Measurements from ENCODE around the gene CTSF. TPM values are rescaled to one million over a fixed set of nuclear protein-coding genes. Genes with fewer than 3 reads are reported as not detected.
"Not testable (repeated sequence)": the region's sequence is repeated elsewhere in the genome, so short reads cannot be mapped to it uniquely, and the experiment has no call there.

The CTSF gene
- 1 to 10 TPM; 2.7 to 3.8 TPM for total RNA-seq

GRCh38 chr11:66568124-66568916 lies at the start of gene CTSF:
Gene CTSF (minus strand): TSS chr11:66568606. CDS start chr11:66568486, 120 bp downstream.
- peaks cover 0 to 10% of the 10 kb centered on the region in 2 donors for H3K27me3 Mint-ChIP-seq
- H3K36me3 Mint-ChIP-seq, result no peaks in the 10 kb centered on the region
- peaks cover 6% of the 10 kb centered on the region in 2 donors for H3K4me1 Mint-ChIP-seq (ENCODE audit: low read depth in 2 of 2)
- DNase-seq (ENCODE audit: low spot score), result peak; percentile 86
- H3K27ac Mint-ChIP-seq, result peak within 1 kb of the TSS in 1 of 2 donors; percentile 72
- H3K9me3 Mint-ChIP-seq, result no peaks in the 10 kb centered on the region
- peak within 1 kb of the TSS; percentile 75 for H3K4me3 Mint-ChIP-seq
- peak; percentile 91 to 96 for ATAC-seq

- no peaks in the 10 kb centered on the region for H3K9me3 Mint-ChIP-seq
- peaks cover 19% of the 10 kb centered on the region for H3K36me3 Mint-ChIP-seq
- no peaks in the 10 kb centered on the region for H3K27me3 Mint-ChIP-seq
- H3K4me1 Mint-ChIP-seq (ENCODE audit: low read depth in 2 of 2), result peaks cover 42% of the 10 kb centered on the region in 2 donors
- peak overlapping the region; percentile 96 for H3K4me3 Mint-ChIP-seq
- H3K27ac Mint-ChIP-seq, result peak overlapping the region; percentile 97 to 99
- DNase-seq (ENCODE audit: low spot score) (no peak), ATAC-seq (no peak)
Observed at GRCh38 chr11:66617155-66617834, 48.9 kb upstream of the CTSF start.

GRCh38 chr11:66616379-66617154 lies 48.2 kb upstream of the CTSF start, which contains the start of gene RBM14:
Gene RBM14 (plus strand): TSS chr11:66616630. CDS start chr11:66616721, 91 bp downstream.
- peaks cover 40% of the 10 kb centered on the region in 2 donors for H3K4me1 Mint-ChIP-seq (ENCODE audit: low read depth in 2 of 2)
- DNase-seq (ENCODE audit: low spot score) (peak; percentile 100), ATAC-seq (peak; percentile 96 to 97)
- H3K27ac Mint-ChIP-seq, result peak within 1 kb of the TSS; percentile 97 to 99
- H3K4me3 Mint-ChIP-seq, result peak within 1 kb of the TSS; percentile 96
- peaks cover 19% of the 10 kb centered on the region for H3K36me3 Mint-ChIP-seq
- H3K27me3 Mint-ChIP-seq, result no peaks in the 10 kb centered on the region
- H3K9me3 Mint-ChIP-seq, result no peaks in the 10 kb centered on the region

GRCh38 chr11:66614073-66614472 lies 45.7 kb upstream of the CTSF start:
- no peak overlapping the region for H3K27ac Mint-ChIP-seq
- H3K9me3 Mint-ChIP-seq, result no peaks in the 10 kb centered on the region
- peaks cover 17% of the 10 kb centered on the region for H3K36me3 Mint-ChIP-seq
- peaks cover 32 to 42% of the 10 kb centered on the region in 2 donors for H3K4me1 Mint-ChIP-seq (ENCODE audit: low read depth in 2 of 2)
- H3K4me3 Mint-ChIP-seq, result no peak overlapping the region
- no peak for DNase-seq (ENCODE audit: low spot score)
- H3K27me3 Mint-ChIP-seq, result no peaks in the 10 kb centered on the region
- ATAC-seq, result no peak

DNA sequence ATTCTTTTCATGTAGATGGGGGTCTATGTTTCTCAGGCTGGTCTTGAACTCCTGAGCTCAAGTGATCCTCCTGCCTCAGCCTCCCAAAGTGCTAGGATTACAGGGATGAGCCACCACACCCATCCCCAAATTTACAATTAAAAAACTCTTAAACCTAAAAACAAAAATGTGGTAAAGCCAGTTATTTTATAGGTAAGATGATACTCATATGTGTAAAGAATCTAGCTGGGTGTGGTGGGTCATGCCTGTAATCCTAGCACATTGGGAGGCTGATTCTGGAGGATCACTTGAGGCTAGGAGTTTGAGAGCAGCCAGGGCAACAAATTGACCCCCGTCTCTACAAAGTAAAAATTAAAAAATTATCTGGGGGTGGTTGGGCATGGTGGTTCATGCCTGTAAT lies 44.1 kb upstream of the CTSF start:
- no peak overlapping the region for H3K27ac Mint-ChIP-seq
- H3K9me3 Mint-ChIP-seq, result no peaks in the 10 kb centered on the region
- H3K36me3 Mint-ChIP-seq, result peaks cover under 1% of the 10 kb centered on the region
- no peak for ATAC-seq
- H3K4me3 Mint-ChIP-seq, result no peak overlapping the region
- H3K27me3 Mint-ChIP-seq, result no peaks in the 10 kb centered on the region
- H3K4me1 Mint-ChIP-seq (ENCODE audit: low read depth in 2 of 2), result peaks cover 17 to 26% of the 10 kb centered on the region in 2 donors
- DNase-seq (ENCODE audit: low spot score), result no peak

DNA sequence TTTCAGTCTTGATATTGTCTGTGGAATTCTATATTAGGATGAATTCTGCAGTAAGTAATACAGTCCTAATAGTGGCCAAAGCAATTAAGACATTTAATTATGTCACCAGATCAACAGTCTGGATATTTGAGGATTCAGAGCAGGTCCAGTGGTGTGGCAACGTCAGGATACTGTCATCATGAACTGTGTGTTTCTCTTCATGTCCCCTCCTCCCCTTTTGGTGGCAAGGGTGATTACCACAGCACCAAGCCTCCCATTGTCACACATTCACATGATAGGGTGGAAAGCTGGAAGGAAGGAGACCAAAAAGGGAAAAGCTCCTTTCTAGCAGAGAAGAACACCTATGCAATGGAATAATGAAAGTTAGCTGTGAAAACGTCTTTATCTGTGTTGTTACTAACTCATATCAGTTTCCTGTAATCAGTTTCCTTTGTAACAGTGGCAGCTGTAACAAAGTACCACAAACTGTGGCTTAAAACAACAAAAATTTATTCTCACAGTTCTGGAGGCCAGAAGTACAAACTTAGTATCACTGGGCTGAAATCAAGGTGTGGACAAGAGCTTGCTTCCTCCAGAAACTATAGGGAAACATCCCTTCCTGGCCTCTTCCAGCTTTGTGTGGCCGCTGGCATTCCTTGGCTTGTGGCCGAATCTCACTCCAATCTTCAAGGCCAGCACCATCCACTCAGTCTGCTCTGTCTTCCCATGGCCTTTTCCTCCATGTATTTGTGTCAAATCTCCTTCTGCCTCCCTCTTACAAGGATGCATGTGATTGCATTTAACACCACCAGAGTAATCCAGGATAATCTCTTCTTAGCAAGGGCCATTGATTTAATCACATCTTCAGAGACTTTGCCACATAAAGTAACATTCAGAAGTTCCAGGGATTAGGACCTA lies 41.6 kb upstream of the CTSF start:
- ATAC-seq (no peak), DNase-seq (ENCODE audit: low spot score) (no peak)
- H3K27ac Mint-ChIP-seq, result peak overlapping the region; percentile 19 to 68
- H3K9me3 Mint-ChIP-seq, result no peaks in the 10 kb centered on the region
- no peaks in the 10 kb centered on the region for H3K36me3 Mint-ChIP-seq
- H3K4me3 Mint-ChIP-seq, result no peak overlapping the region
- H3K4me1 Mint-ChIP-seq (ENCODE audit: low read depth in 2 of 2), result peaks cover 3 to 14% of the 10 kb centered on the region in 2 donors
- no peaks in the 10 kb centered on the region for H3K27me3 Mint-ChIP-seq

GRCh38 chr11:66607126-66607834 lies 38.9 kb upstream of the CTSF start:
- Mint-ChIP-seq H3K4me1 (ENCODE audit: low read depth in 2 of 2) (peaks cover 3 to 14% of the 10 kb centered on the region in 2 donors), H3K27ac (peak overlapping the region in 1 of 2 donors; percentile 39), H3K9me3 (no peaks in the 10 kb centered on the region), H3K27me3 (no peaks in the 10 kb centered on the region), H3K36me3 (no peaks in the 10 kb centered on the region), H3K4me3 (no peak overlapping the region)
- ATAC-seq (no peak), DNase-seq (ENCODE audit: low spot score) (no peak)

DNA sequence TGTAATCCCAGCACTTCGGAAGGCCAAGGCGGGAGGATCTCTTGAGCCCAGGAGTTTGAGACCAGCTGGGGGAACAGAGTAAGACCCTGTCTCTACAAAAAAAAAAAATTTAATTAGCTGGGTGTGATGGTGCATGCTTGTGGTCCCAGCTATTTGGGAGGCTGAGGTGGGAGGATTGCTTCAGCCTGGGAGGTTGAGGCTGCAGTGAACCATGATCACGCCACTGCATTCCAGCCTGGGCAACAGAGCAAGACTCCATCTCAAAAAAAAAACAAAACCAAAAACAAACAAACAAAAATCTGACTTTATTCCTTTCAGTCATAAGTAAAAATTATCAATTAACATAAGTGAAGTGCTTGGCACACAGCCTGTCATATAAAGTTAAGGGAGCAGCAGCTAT lies 38.2 kb upstream of the CTSF start:
- not testable (repeated sequence) for ATAC-seq; H3K9me3 Mint-ChIP-seq; DNase-seq (ENCODE audit: low spot score); H3K4me3 Mint-ChIP-seq; H3K27me3 Mint-ChIP-seq; H3K36me3 Mint-ChIP-seq; H3K27ac Mint-ChIP-seq
- H3K4me1 Mint-ChIP-seq (ENCODE audit: low read depth in 2 of 2), result peaks cover 3 to 14% of the 10 kb centered on the region in 2 donors

DNA sequence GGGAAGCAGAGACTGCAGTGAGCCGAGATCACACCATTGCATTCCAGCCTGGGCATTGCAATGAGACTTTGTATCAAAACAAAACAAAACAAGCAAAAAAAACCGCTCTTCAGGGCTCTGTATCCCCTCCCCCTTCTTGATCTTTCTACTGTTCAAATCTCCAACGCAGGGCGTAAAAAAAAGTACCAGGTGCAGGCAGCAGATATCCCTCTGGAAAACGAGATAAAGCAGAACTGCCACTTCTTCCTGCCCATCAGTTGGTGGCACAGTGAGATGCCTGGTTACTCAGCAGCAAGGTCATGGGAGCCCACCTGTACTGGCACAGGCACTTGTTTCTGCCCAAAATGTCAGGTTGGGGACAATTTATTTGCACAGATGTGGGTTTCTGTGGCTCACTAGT lies 35.7 kb upstream of the CTSF start:
- Mint-ChIP-seq H3K27me3 (no peaks in the 10 kb centered on the region), H3K4me3 (no peak overlapping the region), H3K36me3 (no peaks in the 10 kb centered on the region), H3K9me3 (no peaks in the 10 kb centered on the region), H3K27ac (no peak overlapping the region), H3K4me1 (ENCODE audit: low read depth in 2 of 2) (no peaks in the 10 kb centered on the region)
- no peak for DNase-seq (ENCODE audit: low spot score)
- ATAC-seq, result no peak

GRCh38 chr11:66603072-66603471 lies 34.7 kb upstream of the CTSF start:
- ATAC-seq (no peak), DNase-seq (ENCODE audit: low spot score) (no peak)
- Mint-ChIP-seq H3K4me1 (ENCODE audit: low read depth in 2 of 2) (no peaks in the 10 kb centered on the region), H3K9me3 (no peaks in the 10 kb centered on the region), H3K36me3 (no peaks in the 10 kb centered on the region), H3K27me3 (no peaks in the 10 kb centered on the region), H3K27ac (no peak overlapping the region), H3K4me3 (no peak overlapping the region)

DNA sequence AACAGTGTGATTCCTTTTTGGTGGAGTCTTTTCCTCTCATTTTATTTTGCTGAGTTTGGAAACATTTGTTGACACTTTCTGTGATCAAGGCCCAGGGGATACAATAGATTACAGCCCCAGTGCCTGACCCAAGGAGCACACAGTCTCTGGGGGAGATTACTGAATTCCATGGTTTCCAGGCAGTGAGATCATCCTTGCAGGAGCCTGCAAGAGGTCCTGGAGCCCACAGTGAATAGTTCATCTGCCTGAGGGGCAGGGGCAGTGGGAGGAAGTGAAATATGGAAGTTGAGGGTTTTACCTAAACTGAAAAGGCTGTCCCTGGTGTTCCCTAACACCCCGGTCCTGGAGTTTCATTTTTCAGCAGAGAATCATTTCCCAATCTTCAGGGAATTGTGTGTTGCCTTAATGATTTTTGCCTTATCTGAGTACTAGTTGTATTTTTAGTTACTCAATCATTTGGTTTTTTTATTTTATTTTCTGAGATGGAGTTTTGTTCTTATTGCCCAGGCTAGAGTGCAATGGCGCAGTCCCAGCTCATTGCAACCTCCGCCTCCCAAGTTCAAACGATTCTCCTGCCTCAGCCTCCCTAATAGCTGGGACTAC lies 32.3 kb upstream of the CTSF start:
- no peaks in the 10 kb centered on the region for H3K9me3 Mint-ChIP-seq

GRCh38 chr11:66600219-66600618 lies 31.8 kb upstream of the CTSF start:
- no peak overlapping the region for H3K4me3 Mint-ChIP-seq
- H3K9me3 Mint-ChIP-seq, result no peaks in the 10 kb centered on the region
- no peak for ATAC-seq
- no peak overlapping the region for H3K27ac Mint-ChIP-seq
- no peak for DNase-seq (ENCODE audit: low spot score)
- no peaks in the 10 kb centered on the region for H3K27me3 Mint-ChIP-seq
- H3K36me3 Mint-ChIP-seq, result no peaks in the 10 kb centered on the region
- peaks cover 0 to 8% of the 10 kb centered on the region in 2 donors for H3K4me1 Mint-ChIP-seq (ENCODE audit: low read depth in 2 of 2)

More for the DNA sequence above, 32.3 kb upstream of the CTSF start:
- H3K4me1 Mint-ChIP-seq (ENCODE audit: low read depth in 2 of 2), result peaks cover 0 to 3% of the 10 kb centered on the region in 2 donors
- no peak overlapping the region for H3K4me3 Mint-ChIP-seq
- H3K27me3 Mint-ChIP-seq, result no peaks in the 10 kb centered on the region
- ATAC-seq (no peak), DNase-seq (ENCODE audit: low spot score) (no peak)
- no peaks in the 10 kb centered on the region for H3K36me3 Mint-ChIP-seq
- H3K27ac Mint-ChIP-seq, result no peak overlapping the region
